Keratinocyte (primary cell): ENCODE data around the gene GJB6. TPM values are rescaled to one million over a fixed set of nuclear protein-coding genes. Genes with fewer than 3 reads are reported as not detected.

Source experiments
- DNase-seq: peaks from one replicate; pipeline ENCODE4 v3.0.0-alpha.2; 2011; ENCODE audit warnings: low read depth, missing footprints, low spot score
- FAIRE-seq: peaks from 2 replicates; lab custom pipeline; 2011; peaks lifted over from hg19 to GRCh38; lab: Jason Lieb, UNC
- H2AFZ ChIP-seq: 2 replicates; pipeline ENCODE4 v1.6.0; 2012; ENCODE audit warnings: low read length, control low read depth, inconsistent platforms; ENCODE audit not compliant: control insufficient read depth
- H3K27ac ChIP-seq: 2 replicates; pipeline ENCODE4 v1.5.1; 2011; ENCODE audit warnings: low read length; ENCODE audit not compliant: control insufficient read depth, insufficient read depth
- H3K27me3 ChIP-seq: 3 replicates; pipeline ENCODE4 v1.6.0; 2011; ENCODE audit warnings: low read length; ENCODE audit not compliant: control insufficient read depth, insufficient read depth; ENCODE audit errors: extremely low read depth
- H3K36me3 ChIP-seq, 2 experiments: 2 replicates in 1 of 2; 3 replicates in 1 of 2; pipeline ENCODE4 v1.5.1; 2011; ENCODE audit warnings: low read length in 2 of 2, mild to moderate bottlenecking in 1 of 2; ENCODE audit not compliant: control insufficient read depth in 2 of 2, insufficient read depth in 2 of 2; ENCODE audit errors: extremely low read depth in 1 of 2
- H3K4me1 ChIP-seq: 3 replicates; pipeline ENCODE4 v1.5.1; 2011; ENCODE audit warnings: low read length; ENCODE audit not compliant: control insufficient read depth, insufficient read depth; ENCODE audit errors: extremely low read depth
- H3K4me2 ChIP-seq: 3 replicates; pipeline ENCODE4 v1.6.0; 2011; ENCODE audit warnings: low read depth, low read length; ENCODE audit not compliant: control insufficient read depth, insufficient read depth; ENCODE audit errors: extremely low read depth
- H3K4me3 ChIP-seq, 3 experiments: fragments of 200-600 bp in 1 of 3; sonication (generic) in 1 of 3; 2 replicates in 2 of 3; 3 replicates in 1 of 3; pipeline ENCODE4 v1.5.1; 2011 to 2016; ENCODE audit warnings: low read length in 3 of 3, mild to moderate bottlenecking in 3 of 3, control low read depth in 2 of 3, inconsistent platforms in 1 of 3, low read depth in 1 of 3, mixed read lengths in 1 of 3, mixed run types in 1 of 3, moderate library complexity in 1 of 3; ENCODE audit not compliant: control insufficient read depth in 2 of 3, insufficient read depth in 2 of 3; ENCODE audit errors: extremely low read depth in 1 of 3
- H3K79me2 ChIP-seq: 2 replicates; pipeline ENCODE4 v1.6.0; 2012; ENCODE audit warnings: low read length; ENCODE audit not compliant: control insufficient read depth, insufficient read depth
- H3K9ac ChIP-seq: 3 replicates; pipeline ENCODE4 v1.6.0; 2011; ENCODE audit warnings: low read length; ENCODE audit not compliant: control insufficient read depth, insufficient read depth; ENCODE audit errors: extremely low read depth
- H3K9me1 ChIP-seq: 3 replicates; pipeline ENCODE4 v1.6.0; 2011; ENCODE audit warnings: low read length; ENCODE audit not compliant: control insufficient read depth, insufficient read depth; ENCODE audit errors: extremely low read depth
- H3K9me3 ChIP-seq: 2 replicates; pipeline ENCODE4 v1.5.1; 2012; ENCODE audit warnings: low read depth, low read length; ENCODE audit not compliant: control insufficient read depth
- H4K20me1 ChIP-seq: 3 replicates; pipeline ENCODE4 v1.6.0; 2011; ENCODE audit warnings: low read length; ENCODE audit not compliant: control insufficient read depth, insufficient read depth; ENCODE audit errors: extremely low read depth
- EZH2 ChIP-seq: IDR thresholded peaks from one replicate; pipeline ENCODE4 v1.6.1; 2012; ENCODE audit warnings: inconsistent platforms, mild to moderate bottlenecking, low read length, moderate library complexity
- dilution Hi-C: fragments of 300-500 bp; cut with MboI; formaldehyde crosslinking; loops from one replicate; pipeline ENCODE4 v1.7.0; 2020; ENCODE audit warnings: low sequenced_read_pairs; ENCODE audit not compliant: extremely low pct_ligation_motif_present
- polyA plus RNA-seq, 5 experiments: library from polyadenylated mRNA; depleted of rRNA in 3 of 5; stranded (reverse) in 3 of 5; stranded (forward) in 1 of 5; unstranded in 1 of 5; fragments of >200 nt; gene quantifications; 1 replicate in 1 of 5; 2 replicates in 3 of 5; 3 replicates in 1 of 5; pipeline versions ENCODE4 v1.2.1 to v1.2.3, GENCODE V29; 2011 to 2012; ENCODE audit warnings: missing spikeins in 2 of 5, low read depth in 1 of 5, low replicate concordance in 1 of 5
- TF ChIP-seq, protein P1 (sequence below), 3 experiments: IDR thresholded peaks in 1 of 3; conservative IDR thresholded peaks in 1 of 3; optimal IDR thresholded peaks in 1 of 3; 2 replicates in 2 of 3; 3 replicates in 1 of 3; pipeline versions ENCODE3 to v1.5.1; 2011; ENCODE audit warnings: low read length in 3 of 3, mild to moderate bottlenecking in 3 of 3, moderate library complexity in 2 of 3, control low read depth in 1 of 3, inconsistent platforms in 1 of 3; ENCODE audit not compliant: insufficient read depth in 2 of 3; ENCODE audit errors: extremely low read depth in 1 of 3

The GJB6 gene
- polyA plus RNA-seq, 1 donor (not counting 4 experiments of a cell fraction or from before 2014, with no cell fraction given): 11.2 TPM

DNA sequence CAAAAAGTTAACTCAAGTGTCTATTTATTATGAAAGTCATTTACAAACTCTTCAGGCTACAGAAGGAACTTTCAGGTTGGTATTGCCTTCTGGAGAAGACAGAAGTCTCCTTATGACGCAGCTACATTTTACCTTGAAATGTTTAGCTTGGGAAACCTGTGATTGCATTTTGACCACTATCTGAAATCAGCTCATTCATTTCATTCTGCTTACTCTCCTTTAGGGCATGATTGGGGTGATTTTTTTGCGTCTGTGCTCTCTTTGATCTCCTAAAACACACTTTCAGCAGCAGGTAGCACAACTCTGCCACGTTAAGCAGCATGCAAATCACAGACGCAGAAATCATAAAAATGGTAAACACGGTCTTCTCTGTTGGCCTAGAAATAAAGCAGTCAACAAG is 9.6 kb downstream of the GJB6 start:
- no peak overlapping the region for H3K4me3 ChIP-seq
- no peak overlapping the region for H2AFZ ChIP-seq
- no peaks in the 10 kb centered on the region for H3K79me2 ChIP-seq
- no peaks in the 10 kb centered on the region for H3K9me1 ChIP-seq
- H3K4me2 ChIP-seq: no peak overlapping the region
- dilution Hi-C loops: no loop called here
- TF ChIP-seq EZH2: no peak
- TF ChIP-seq, protein P1, sequence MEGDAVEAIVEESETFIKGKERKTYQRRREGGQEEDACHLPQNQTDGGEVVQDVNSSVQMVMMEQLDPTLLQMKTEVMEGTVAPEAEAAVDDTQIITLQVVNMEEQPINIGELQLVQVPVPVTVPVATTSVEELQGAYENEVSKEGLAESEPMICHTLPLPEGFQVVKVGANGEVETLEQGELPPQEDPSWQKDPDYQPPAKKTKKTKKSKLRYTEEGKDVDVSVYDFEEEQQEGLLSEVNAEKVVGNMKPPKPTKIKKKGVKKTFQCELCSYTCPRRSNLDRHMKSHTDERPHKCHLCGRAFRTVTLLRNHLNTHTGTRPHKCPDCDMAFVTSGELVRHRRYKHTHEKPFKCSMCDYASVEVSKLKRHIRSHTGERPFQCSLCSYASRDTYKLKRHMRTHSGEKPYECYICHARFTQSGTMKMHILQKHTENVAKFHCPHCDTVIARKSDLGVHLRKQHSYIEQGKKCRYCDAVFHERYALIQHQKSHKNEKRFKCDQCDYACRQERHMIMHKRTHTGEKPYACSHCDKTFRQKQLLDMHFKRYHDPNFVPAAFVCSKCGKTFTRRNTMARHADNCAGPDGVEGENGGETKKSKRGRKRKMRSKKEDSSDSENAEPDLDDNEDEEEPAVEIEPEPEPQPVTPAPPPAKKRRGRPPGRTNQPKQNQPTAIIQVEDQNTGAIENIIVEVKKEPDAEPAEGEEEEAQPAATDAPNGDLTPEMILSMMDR (optimal IDR thresholded peaks at IDR 0.05 in 1 of 3, IDR thresholded peaks at IDR 0.05 in 1 of 3, conservative IDR thresholded peaks at IDR 0.05 in 1 of 3; ENCODE audit: extremely low read depth in 1 of 3, insufficient read depth in 2 of 3, low read length in 3 of 3): no peak
- FAIRE-seq: no peak
- DNase-seq: no peak
- no peaks in the 10 kb centered on the region for H3K36me3 ChIP-seq
- H4K20me1 ChIP-seq: no peaks in the 10 kb centered on the region
- no peaks in the 10 kb centered on the region for H3K4me1 ChIP-seq
- H3K27ac ChIP-seq: no peak overlapping the region
- H3K27me3 ChIP-seq: no peaks in the 10 kb centered on the region
- no peak overlapping the region for H3K9ac ChIP-seq
- no peaks in the 10 kb centered on the region for H3K9me3 ChIP-seq

- H3K4me2 ChIP-seq: no peak overlapping the region
- no peak overlapping the region for H3K4me3 ChIP-seq
- H4K20me1 ChIP-seq: no peaks in the 10 kb centered on the region
- no peaks in the 10 kb centered on the region for H3K27me3 ChIP-seq
- no peak overlapping the region for H3K27ac ChIP-seq
- H3K4me1 ChIP-seq: no peaks in the 10 kb centered on the region
- H3K79me2 ChIP-seq: no peaks in the 10 kb centered on the region
- FAIRE-seq: no peak
- no peak for DNase-seq
- H3K9ac ChIP-seq: no peak overlapping the region
- no peaks in the 10 kb centered on the region for H3K36me3 ChIP-seq
- dilution Hi-C loops: no loop called here
- TF ChIP-seq EZH2: no peak
- TF ChIP-seq, protein P1 (optimal IDR thresholded peaks at IDR 0.05 in 1 of 3, IDR thresholded peaks at IDR 0.05 in 1 of 3, conservative IDR thresholded peaks at IDR 0.05 in 1 of 3; ENCODE audit: extremely low read depth in 1 of 3, insufficient read depth in 2 of 3, low read length in 3 of 3): no peak
- no peaks in the 10 kb centered on the region for H3K9me3 ChIP-seq
- no peaks in the 10 kb centered on the region for H3K9me1 ChIP-seq
- H2AFZ ChIP-seq: no peak overlapping the region
Measured at GRCh38 chr13:20221772-20222171, 10.3 kb downstream of the GJB6 start.
